K562 (cell line): ENCODE data around the gene SLC38A11. TPM values are rescaled to one million over a fixed set of nuclear protein-coding genes. Genes with fewer than 3 reads are reported as not detected.

Experiments
- ATAC-seq: fragments of 200-7000 bp; cut with Tn5 transposase; 3 replicates; pipeline ENCODE4 v1.9.1; 2020; ENCODE audit warnings: moderate library complexity
- BruUV-seq: library from RNA; stranded (reverse); fragments of 400-500 nt; replicated peaks from 2 replicates; lab custom pipeline; 2021; lab: Mats Ljungman, UMichigan
- CTCF ChIA-PET: fragments of 300-600 bp; formaldehyde crosslinking; extraction: SDS; loops from one replicate; lab custom pipeline; 2021; ENCODE audit warnings: low intra/inter-chr PET ratio; lab: Yijun Ruan, JAX
- POLR2A ChIA-PET: fragments of 300-600, 350-650 bp; sonication (Branson Sonifier 250); formaldehyde crosslinking; extraction: SDS; loops from one replicate; lab custom pipeline; 2021; ENCODE audit warnings: antibody characterized with exemption, inconsistent platforms; lab: Yijun Ruan, JAX
- DNase-seq, 4 experiments: peaks; one replicate each; pipeline versions ENCODE4 v3.0.0 to v3.0.0-alpha.2; 2011 to 2018; ENCODE audit warnings: low spot score in 3 of 4, mixed read lengths in 3 of 4; ENCODE audit errors: extremely low read depth in 1 of 4
- FAIRE-seq: peaks from 2 replicates; lab custom pipeline; 2011; peaks lifted over from hg19 to GRCh38; lab: Jason Lieb, UNC
- H2AFZ ChIP-seq: 2 replicates; pipeline ENCODE4 v1.6.0; 2011; ENCODE audit warnings: low read depth, low read length, control low read depth, inconsistent platforms
- H3K27ac ChIP-seq: fragments of 200-600 bp; 3 replicates; pipeline ENCODE4 v1.8.0; 2011; ENCODE audit warnings: low read depth, mild to moderate bottlenecking, control low read depth, inconsistent platforms, low read length, moderate library complexity, mixed read lengths; ENCODE audit errors: extremely low read depth
- H3K27me3 ChIP-seq, 2 experiments: fragments of 300-600 bp in 1 of 2; 2 replicates in 1 of 2; 3 replicates in 1 of 2; pipeline versions ENCODE4 v1.6.0 to v1.8.0; 2011; ENCODE audit warnings: inconsistent platforms in 2 of 2, low read length in 2 of 2, mild to moderate bottlenecking in 1 of 2, mixed read lengths in 1 of 2, moderate library complexity in 1 of 2; ENCODE audit not compliant: control insufficient read depth in 2 of 2, insufficient read depth in 2 of 2
- H3K36me3 ChIP-seq: fragments of 300-600 bp; 3 replicates; pipeline ENCODE4 v1.8.0; 2011; ENCODE audit warnings: mild to moderate bottlenecking, low read length, inconsistent platforms; ENCODE audit not compliant: control insufficient read depth, insufficient read depth
- H3K4me1 ChIP-seq, 2 experiments: fragments of 200-600 bp in 1 of 2; replicated peaks in 1 of 2; 2 replicates in 1 of 2; 3 replicates in 1 of 2; pipeline versions ENCODE4 v1.5.1 to v1.8.0; 2011; ENCODE audit warnings: inconsistent platforms in 2 of 2, low read length in 2 of 2, mild to moderate bottlenecking in 1 of 2, mixed read lengths in 1 of 2, moderate library complexity in 1 of 2; ENCODE audit not compliant: control insufficient read depth in 2 of 2, insufficient read depth in 2 of 2
- H3K4me2 ChIP-seq: 2 replicates; pipeline ENCODE4 v1.6.1; 2011; ENCODE audit warnings: low read length, control low read depth, inconsistent platforms, mixed read lengths; ENCODE audit not compliant: insufficient read depth
- H3K4me3 ChIP-seq: fragments of 200-600 bp; sonication (generic), shearing (Covaris generic); 2 replicates; pipeline ENCODE4 v1.5.1; 2016; ENCODE audit warnings: control low read depth, inconsistent platforms
- H3K79me2 ChIP-seq: fragments of 200-600 bp; 3 replicates; pipeline ENCODE4 v1.8.0; 2011; ENCODE audit warnings: low read length, inconsistent platforms; ENCODE audit not compliant: control insufficient read depth, insufficient read depth
- H3K9ac ChIP-seq, 2 experiments: 2 replicates each; pipeline versions ENCODE4 v1.6.0 to v1.6.1; 2011; ENCODE audit warnings: low read depth in 2 of 2, low read length in 2 of 2, control low read depth in 1 of 2, inconsistent platforms in 1 of 2, mild to moderate bottlenecking in 1 of 2, mixed read lengths in 1 of 2; ENCODE audit not compliant: insufficient read depth in 1 of 2
- H3K9me1 ChIP-seq: one replicate; pipeline ENCODE4 v1.6.0; 2011; ENCODE audit warnings: inconsistent platforms, mild to moderate bottlenecking, low read length, moderate library complexity; ENCODE audit not compliant: control insufficient read depth, insufficient read depth
- H3K9me3 ChIP-seq: replicated peaks from 2 replicates; pipeline ENCODE4 v1.5.1; 2011; ENCODE audit warnings: low read depth, low read length, inconsistent platforms; ENCODE audit not compliant: control insufficient read depth, insufficient read depth
- H4K20me1 ChIP-seq: replicated peaks from 2 replicates; pipeline ENCODE4 v1.6.1; 2011; ENCODE audit warnings: low read length, inconsistent platforms, mixed read lengths; ENCODE audit not compliant: control insufficient read depth, insufficient read depth
- AFF1 ChIP-seq, 2 experiments: fragments of 450-650 bp; IDR thresholded peaks; 2 replicates each; pipeline ENCODE4 v1.6.1; 2018; ENCODE audit warnings: mild to moderate bottlenecking in 2 of 2, low read depth in 1 of 2; ENCODE audit not compliant: partially characterized antibody in 2 of 2
- JUND ChIP-seq, 2 experiments: IDR thresholded peaks; 2 replicates in 1 of 2; 3 replicates in 1 of 2; pipeline ENCODE4 v1.6.1; 2011; ENCODE audit warnings: borderline replicate concordance in 2 of 2, low read depth in 2 of 2, low read length in 2 of 2, improper control_type of control experiment in 1 of 2, missing biosample characterization in 1 of 2, missing genetic modification characterization in 1 of 2, missing genetic modification reagents in 1 of 2
- PHF21A ChIP-seq: fragments of 450-650 bp; IDR thresholded peaks from 2 replicates; pipeline ENCODE4 v1.6.1; 2017; ENCODE audit warnings: low read depth, borderline replicate concordance
- ZEB2 ChIP-seq: fragments of 450-650 bp; IDR thresholded peaks from 2 replicates; pipeline ENCODE4 v1.6.1; 2016
- ZNF212 ChIP-seq: fragments of 450-650 bp; formaldehyde crosslinking; IDR thresholded peaks from 2 replicates; pipeline ENCODE4 v1.4.0; 2020; ENCODE audit warnings: mild to moderate bottlenecking
- ZNF277 ChIP-seq: fragments of 250-450 bp; sonication (Bioruptor Pico); IDR thresholded peaks from 2 replicates; pipeline ENCODE4 v1.8.0; 2022; ENCODE audit warnings: inconsistent platforms, mild to moderate bottlenecking, moderate library complexity, borderline replicate concordance
- ZNF586 ChIP-seq: fragments of 450-650 bp; formaldehyde crosslinking; conservative IDR thresholded peaks from 2 replicates; pipeline ENCODE4 v1.4.0; 2020; ENCODE audit warnings: mild to moderate bottlenecking, moderate library complexity
- ZNF696 ChIP-seq: fragments of 250-450 bp; sonication (Bioruptor Pico); conservative IDR thresholded peaks from 2 replicates; pipeline ENCODE4 v1.4.0; 2020; ENCODE audit warnings: mild to moderate bottlenecking, moderate library complexity
- ZNF79 ChIP-seq: fragments of 250-450 bp; sonication (Bioruptor Pico); IDR thresholded peaks from 2 replicates; pipeline ENCODE4 v1.4.0; 2020; ENCODE audit warnings: low read depth, mild to moderate bottlenecking, moderate library complexity
- WGBS: fragments of 100-300 bp; shearing (Covaris generic); methylation state at CpG from one replicate; pipeline ENCODE4 v1.1.6; 2016; ENCODE audit warnings: low coverage, mixed read lengths; ENCODE audit not compliant: insufficient coverage; ENCODE audit errors: missing lambda C conversion rate; 5-methylcytosine and 5-hydroxymethylcytosine counted together
- in situ Hi-C: fragments of 300-500 bp; cut with MboI; formaldehyde crosslinking; loops from 4 replicates; pipeline ENCODE4 v1.15.0; 2018; ENCODE audit warnings: inconsistent platforms, mixed read lengths
- intact Hi-C: fragments of 100-400 bp; cut with micrococcal nuclease; formaldehyde crosslinking; loops from 2 replicates; pipeline ENCODE4 v1.14.2; 2022
- polyA plus RNA-seq, 8 experiments: library from polyadenylated mRNA; depleted of rRNA in 4 of 8; stranded (reverse) in 5 of 8; unstranded in 3 of 8; fragments of >200 nt; fragmentation: Nextera tagmentation in 2 of 8; fragmentation: Illumina TruSeq in 1 of 8; extraction: Ambion mirVana in 2 of 8; extraction: Trizol in 1 of 8; gene quantifications; 2 replicates each; pipeline versions ENCODE4 v1.2.1 to v1.2.3, GENCODE V29; 2011 to 2014; ENCODE audit warnings: inconsistent platforms in 1 of 8, missing spikeins in 1 of 8
- total RNA-seq, 7 experiments: library from RNA; depleted of rRNA in 6 of 7; stranded (reverse); fragments of >200 nt in 6 of 7; fragmentation: Illumina TruSeq in 2 of 7; extraction: Trizol in 2 of 7; gene quantifications; 2 replicates each; pipeline versions ENCODE4 v1.2.1 to v1.2.3, GENCODE V29; 2011 to 2021; ENCODE audit warnings: low replicate concordance in 1 of 7

SLC38A11 gene
- total and polyA plus RNA-seq, 9 of the 15 experiments (the other 6 are each of a cell fraction or from before 2014, with no cell fraction given), result not detected

GRCh38 chr2:164847291-164847690 is 108.0 kb downstream of the SLC38A11 start (continued):
- TF ChIP-seq ZNF696 (CRISPR knock-in tag), result no peak
- no peak for TF ChIP-seq ZNF586 (CRISPR knock-in tag)
- TF ChIP-seq ZNF277 (CRISPR knock-in tag), result no peak

GRCh38 chr2:164846276-164846675 is 109.0 kb downstream of the SLC38A11 start:
- BruUV-seq, result no TSS peak
- Histone ChIP-seq H3K4me2 (no peak overlapping the region), H3K27me3 (no peaks in the 10 kb centered on the region), H3K4me1 (peaks cover 0 to 10% of the 10 kb centered on the region in 2 experiments; a peak in 2 of 5 replicates), H4K20me1 (no peaks in the 10 kb centered on the region), H3K4me3 (no peak overlapping the region), H3K27ac (no peak overlapping the region), H3K9ac (no peak overlapping the region), H3K79me2 (no peaks in the 10 kb centered on the region), H3K9me3 (no peaks in the 10 kb centered on the region), H2AFZ (no peak overlapping the region), H3K36me3 (no peaks in the 10 kb centered on the region), H3K9me1 (no peaks in the 10 kb centered on the region)
- TF ChIP-seq ZNF212 (CRISPR knock-in tag) (no peak), ZNF79 (CRISPR knock-in tag) (no peak), PHF21A (no peak), AFF1 (IDR thresholded peaks at IDR 0.05; ENCODE audit: low read depth in 1 of 2, partially characterized antibody in 2 of 2) (no peak), ZEB2 (no peak), JUND (IDR thresholded peaks at IDR 0.05; ENCODE audit: borderline replicate concordance, low read depth, low read length) (no peak), JUND (tag; IDR thresholded peaks at IDR 0.05; ENCODE audit: borderline replicate concordance, low read depth, low read length) (no peak)
- ChIA-PET CTCF (no interaction called here), POLR2A (no interaction called here)
- intact Hi-C loops (no loop called here), in situ Hi-C loops (no loop called here)
- DNase-seq, result no peak
- ATAC-seq, result no peak
- 5% methylated on average over 2 of the region's 2 CpGs for WGBS
- FAIRE-seq, result no peak
